Tibial nerve (tissue), 4 donors: ENCODE data around the gene PEX14. TPM values are rescaled to one million over a fixed set of nuclear protein-coding genes. Genes with fewer than 3 reads are reported as not detected.

ENCODE experiments used
- DNase-seq, 2 donors: peaks; one replicate each; pipeline ENCODE4 v3.0.0-alpha.2; 2019; ENCODE audit warnings: low spot score in 2 of 2
- H3K27ac ChIP-seq, 4 donors: fragments of 200-600 bp; sonication (generic) in 3 of 4; one replicate each; pipeline ENCODE4 v1.5.1; 2017 to 2019; ENCODE audit warnings: mild to moderate bottlenecking in 1 of 4
- H3K27me3 ChIP-seq, 2 donors: fragments of 200-600 bp; sonication (generic) in 1 of 2; one replicate each; pipeline versions ENCODE4 v1.5.1 to v1.6.0; 2017 to 2019
- H3K36me3 ChIP-seq, 3 donors: fragments of 200-600 bp; sonication (generic); one replicate each; pipeline ENCODE4 v1.5.1; 2018 to 2019
- H3K4me1 ChIP-seq, 4 donors: fragments of 200-600 bp; sonication (generic) in 3 of 4; one replicate each; pipeline ENCODE4 v1.5.1; 2017 to 2019
- H3K4me3 ChIP-seq, 4 donors: fragments of 200-600 bp; sonication (generic) in 3 of 4; one replicate each; pipeline ENCODE4 v1.5.1; 2017 to 2019; ENCODE audit warnings: mild to moderate bottlenecking in 1 of 4, moderate library complexity in 1 of 4
- H3K9me3 ChIP-seq, 4 donors: fragments of 200-600 bp; sonication (generic) in 3 of 4; one replicate each; pipeline ENCODE4 v1.5.1; 2017 to 2019
- EP300 ChIP-seq, 2 donors: sonication (generic); formaldehyde crosslinking; IDR thresholded peaks; one replicate each; pipeline ENCODE4 v1.6.1; 2017; ENCODE audit warnings: antibody characterized with exemption in 2 of 2, mild to moderate bottlenecking in 1 of 2
- POLR2A ChIP-seq, 2 donors: fragments of 450-650 bp; IDR thresholded peaks; one replicate each; pipeline ENCODE4 v1.6.1; 2017; ENCODE audit warnings: antibody characterized with exemption in 2 of 2, mild to moderate bottlenecking in 2 of 2, moderate library complexity in 2 of 2
- WGBS, 2 donors: methylation state at CpG; one replicate each; pipeline ENCODE4 v1.1.5; 2018; 5-methylcytosine and 5-hydroxymethylcytosine counted together
- total RNA-seq, 4 donors: library from RNA; depleted of rRNA; stranded (reverse); fragments of >200 nt; gene quantifications; one replicate each; pipeline ENCODE4 v1.1.0, GENCODE V29; 2016
- TF ChIP-seq, protein P1 (sequence below), 5 experiments: fragments of 200-600 bp in 3 of 5; fragments of 450-650 bp in 2 of 5; sonication (generic) in 3 of 5; IDR thresholded peaks; one replicate each; pipeline ENCODE4 v1.5.1; 2016 to 2019; ENCODE audit warnings: antibody characterized with exemption in 5 of 5, mild to moderate bottlenecking in 3 of 5, moderate library complexity in 2 of 5

PEX14 gene
- total RNA-seq, 4 donors from 2014 or later = 14.4 to 21.8 (median 18.2) TPM

DNA sequence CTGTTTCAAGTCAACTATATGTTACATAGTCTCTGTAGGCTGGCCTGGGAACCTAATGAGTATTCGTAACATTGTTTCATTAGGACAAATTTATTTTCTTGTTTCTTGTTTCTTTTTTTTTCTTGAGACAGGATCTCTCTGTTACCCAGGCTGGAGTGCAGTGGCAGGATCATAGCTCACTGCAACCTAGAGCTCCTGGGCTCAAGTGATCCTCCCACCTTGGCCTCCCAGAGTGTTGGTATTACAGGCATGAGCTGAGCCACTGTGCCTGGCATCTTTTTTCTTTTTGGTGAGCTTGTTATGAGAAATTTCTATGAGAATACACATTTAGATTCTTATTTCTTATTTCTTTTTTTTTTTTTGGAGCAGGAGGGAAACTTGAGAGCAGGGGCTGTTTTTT, 37.7 kb upstream of the PEX14 start:
- H3K9me3 ChIP-seq = no peaks in the 10 kb centered on the region
- H3K27me3 ChIP-seq = no peaks in the 10 kb centered on the region
- TF ChIP-seq EP300 (IDR thresholded peaks at IDR 0.05) (no peak), POLR2A (IDR thresholded peaks at IDR 0.05) (no peak)
- TF ChIP-seq, protein P1, sequence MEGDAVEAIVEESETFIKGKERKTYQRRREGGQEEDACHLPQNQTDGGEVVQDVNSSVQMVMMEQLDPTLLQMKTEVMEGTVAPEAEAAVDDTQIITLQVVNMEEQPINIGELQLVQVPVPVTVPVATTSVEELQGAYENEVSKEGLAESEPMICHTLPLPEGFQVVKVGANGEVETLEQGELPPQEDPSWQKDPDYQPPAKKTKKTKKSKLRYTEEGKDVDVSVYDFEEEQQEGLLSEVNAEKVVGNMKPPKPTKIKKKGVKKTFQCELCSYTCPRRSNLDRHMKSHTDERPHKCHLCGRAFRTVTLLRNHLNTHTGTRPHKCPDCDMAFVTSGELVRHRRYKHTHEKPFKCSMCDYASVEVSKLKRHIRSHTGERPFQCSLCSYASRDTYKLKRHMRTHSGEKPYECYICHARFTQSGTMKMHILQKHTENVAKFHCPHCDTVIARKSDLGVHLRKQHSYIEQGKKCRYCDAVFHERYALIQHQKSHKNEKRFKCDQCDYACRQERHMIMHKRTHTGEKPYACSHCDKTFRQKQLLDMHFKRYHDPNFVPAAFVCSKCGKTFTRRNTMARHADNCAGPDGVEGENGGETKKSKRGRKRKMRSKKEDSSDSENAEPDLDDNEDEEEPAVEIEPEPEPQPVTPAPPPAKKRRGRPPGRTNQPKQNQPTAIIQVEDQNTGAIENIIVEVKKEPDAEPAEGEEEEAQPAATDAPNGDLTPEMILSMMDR (IDR thresholded peaks at IDR 0.05) = no peak
- no peak for DNase-seq
- WGBS, 2 donors = 93% methylated on average over 1 of the region's 1 CpG
- no peak overlapping the region for H3K4me3 ChIP-seq
- peaks cover 0 to 4% (median 0%) of the 10 kb centered on the region in 4 donors for H3K4me1 ChIP-seq
- H3K36me3 ChIP-seq = peaks cover 0 to 34% (median 0%) of the 10 kb centered on the region in 3 donors
- no peak overlapping the region for H3K27ac ChIP-seq

DNA sequence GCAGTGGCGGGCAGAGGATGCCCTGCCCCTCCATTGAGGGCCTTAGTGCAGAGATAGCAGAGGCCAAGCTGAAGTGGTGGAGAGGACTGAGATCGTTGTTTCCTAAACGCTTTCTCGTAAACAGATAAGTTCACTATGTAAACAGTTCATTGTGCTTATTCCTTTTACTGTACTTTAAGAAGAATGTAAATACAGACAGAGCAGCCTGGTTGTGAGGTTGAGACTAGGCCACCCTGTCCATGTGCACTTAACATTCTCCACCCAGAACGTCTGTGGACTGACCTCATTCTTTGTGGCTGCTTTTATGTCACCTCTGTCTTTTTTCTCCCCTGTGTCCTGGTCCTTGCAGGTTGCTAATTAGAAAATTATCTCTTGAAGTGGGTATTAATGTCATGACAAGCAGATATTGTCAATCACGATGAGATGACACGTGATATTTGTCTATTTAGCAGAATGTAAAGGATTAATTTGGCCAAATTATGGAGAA, 36.0 kb upstream of the PEX14 start:
- no peaks in the 10 kb centered on the region for H3K9me3 ChIP-seq
- H3K36me3 ChIP-seq = peaks cover 0 to 38% (median 0%) of the 10 kb centered on the region in 3 donors
- TF ChIP-seq EP300 (IDR thresholded peaks at IDR 0.05) (no peak), POLR2A (IDR thresholded peaks at IDR 0.05) (no peak)
- TF ChIP-seq, protein P1 (IDR thresholded peaks at IDR 0.05) = no peak
- 78 to 81% methylated on average over 7 of the region's 7 CpGs for WGBS, 2 donors
- H3K27ac ChIP-seq = no peak overlapping the region
- no peak for DNase-seq
- H3K27me3 ChIP-seq = no peaks in the 10 kb centered on the region
- H3K4me3 ChIP-seq = no peak overlapping the region
- H3K4me1 ChIP-seq = no peaks in the 10 kb centered on the region

DNA sequence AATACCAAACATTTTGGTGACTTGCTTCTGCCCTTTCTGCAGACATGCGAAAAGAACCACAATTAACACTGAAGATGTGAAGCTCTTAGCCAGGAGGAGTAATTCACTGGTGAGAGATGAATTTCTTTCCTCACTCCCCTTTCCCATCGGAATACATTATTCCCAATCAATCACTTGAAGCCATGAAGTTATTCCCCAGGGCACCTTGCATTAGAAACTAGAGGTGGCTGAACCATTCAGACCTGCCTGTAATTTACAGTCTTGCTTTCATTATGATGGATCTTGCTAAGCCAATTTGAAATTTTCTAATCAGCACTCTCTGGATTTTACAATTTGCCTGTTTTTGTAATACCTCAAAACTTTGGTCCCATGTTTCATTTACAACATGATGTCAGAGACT, 34.4 kb upstream of the PEX14 start:
- Histone ChIP-seq H3K4me1 (no peaks in the 10 kb centered on the region), H3K36me3 (peaks cover 0 to 45% (median 0%) of the 10 kb centered on the region in 3 donors), H3K27me3 (no peaks in the 10 kb centered on the region), H3K27ac (no peak overlapping the region), H3K4me3 (no peak overlapping the region), H3K9me3 (no peaks in the 10 kb centered on the region)
- 93 to 96% methylated on average over 2 of the region's 2 CpGs for WGBS, 2 donors
- DNase-seq = no peak
- TF ChIP-seq, protein P1 (IDR thresholded peaks at IDR 0.05) = no peak
- no peak for TF ChIP-seq EP300 (IDR thresholded peaks at IDR 0.05)

DNA sequence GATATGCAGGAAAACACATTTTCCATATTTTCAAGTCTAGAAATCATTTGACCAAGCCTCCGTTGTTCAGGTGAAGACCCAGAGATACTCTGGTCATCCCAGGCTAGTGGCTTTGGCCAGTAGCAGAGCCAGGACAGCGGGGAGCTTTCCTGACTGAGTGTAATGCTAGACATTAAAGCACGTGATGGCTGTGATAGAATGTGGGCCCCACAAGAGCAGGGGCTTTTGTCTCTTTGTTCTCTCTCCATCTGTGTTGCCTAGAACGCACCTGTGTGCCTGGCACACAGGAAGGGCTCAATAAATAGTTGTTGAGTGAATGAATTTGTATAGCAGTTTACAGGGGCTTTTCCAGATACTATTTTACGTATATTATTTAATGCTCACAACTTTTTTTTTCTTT, 34.0 kb upstream of the PEX14 start:
- no peaks in the 10 kb centered on the region for H3K9me3 ChIP-seq
- no peak overlapping the region for H3K27ac ChIP-seq
- WGBS, 2 donors = 88 to 89% methylated on average over 5 of the region's 5 CpGs
- H3K4me1 ChIP-seq = no peaks in the 10 kb centered on the region
- no peak for DNase-seq
- no peak overlapping the region for H3K4me3 ChIP-seq
- no peak for TF ChIP-seq EP300 (IDR thresholded peaks at IDR 0.05)
- TF ChIP-seq, protein P1 (IDR thresholded peaks at IDR 0.05) = no peak
- no peak for TF ChIP-seq POLR2A (IDR thresholded peaks at IDR 0.05)
- peaks cover 0 to 49% (median 0%) of the 10 kb centered on the region in 3 donors for H3K36me3 ChIP-seq
- no peaks in the 10 kb centered on the region for H3K27me3 ChIP-seq

DNA sequence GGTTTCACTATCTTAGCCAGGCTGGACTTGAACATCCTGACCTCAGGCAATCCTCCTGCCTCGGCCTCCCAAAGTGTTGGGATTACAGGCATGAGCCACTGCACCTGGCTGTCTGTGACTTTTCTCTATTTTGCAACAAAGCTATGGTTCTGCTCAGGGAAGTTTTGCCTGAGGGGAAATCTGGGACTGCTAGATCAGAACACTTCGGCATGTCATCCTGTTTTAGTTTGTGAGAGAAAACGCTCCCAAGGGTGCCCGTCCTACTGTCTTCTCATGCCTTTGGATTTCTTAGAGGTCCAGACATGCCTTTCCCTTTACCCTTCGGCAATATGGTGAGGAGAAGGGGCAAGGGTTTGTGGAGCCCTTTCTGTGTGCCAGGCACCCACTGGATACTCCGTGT, 30.5 kb upstream of the PEX14 start:
- Histone ChIP-seq H3K27ac (no peak overlapping the region), H3K4me3 (no peak overlapping the region), H3K4me1 (no peaks in the 10 kb centered on the region), H3K27me3 (no peaks in the 10 kb centered on the region), H3K36me3 (peaks cover 0 to 56% (median 0%) of the 10 kb centered on the region in 3 donors), H3K9me3 (no peaks in the 10 kb centered on the region)
- DNase-seq = no peak
- 92 to 94% methylated on average over 6 of the region's 6 CpGs for WGBS, 2 donors
- TF ChIP-seq EP300 (IDR thresholded peaks at IDR 0.05) (no peak), POLR2A (IDR thresholded peaks at IDR 0.05) (no peak)
- TF ChIP-seq, protein P1 (IDR thresholded peaks at IDR 0.05) = no peak
